Occipital lobe (tissue), 2 donors: ENCODE results near the gene MYBPHL. TPM values are rescaled to one million over a fixed set of nuclear protein-coding genes. Genes with fewer than 3 reads are reported as not detected.
A peak's percentile ranks its signal among the peaks of the same experiment; 100 is the strongest.

Experiments used
- DNase-seq: peaks from one replicate; lab custom pipeline; 2025; lab: John Stamatoyannopoulos, UW
- total RNA-seq: library from RNA; depleted of rRNA; stranded (reverse); fragments of >200 nt; gene quantifications from one replicate; pipeline ENCODE4 v1.2.3, GENCODE V29; 2014

Gene MYBPHL
- total RNA-seq, 1 donor from 2014 or later, result not detected

DNA sequence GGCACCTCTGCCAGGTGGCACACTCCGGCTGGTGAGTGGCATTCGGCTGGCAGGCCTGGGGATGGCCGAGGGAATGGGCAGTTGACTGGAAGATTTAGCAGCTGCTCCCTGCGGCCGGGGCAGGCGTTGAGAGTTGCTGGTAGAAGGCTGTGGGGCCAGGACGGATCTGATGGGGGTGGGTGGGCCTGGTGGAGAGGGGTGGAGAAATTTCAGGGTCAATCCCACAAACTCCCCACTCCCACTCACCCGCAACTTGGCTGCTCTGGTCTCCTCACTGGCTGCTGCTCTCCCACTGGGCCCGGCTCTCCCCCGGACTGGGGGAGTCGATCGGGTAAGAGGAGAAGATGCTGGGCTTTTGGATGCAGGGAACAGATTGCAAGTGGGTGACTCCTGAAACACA is 25.9 kb downstream of the MYBPHL start:
- DNase-seq, result no peak

DNA sequence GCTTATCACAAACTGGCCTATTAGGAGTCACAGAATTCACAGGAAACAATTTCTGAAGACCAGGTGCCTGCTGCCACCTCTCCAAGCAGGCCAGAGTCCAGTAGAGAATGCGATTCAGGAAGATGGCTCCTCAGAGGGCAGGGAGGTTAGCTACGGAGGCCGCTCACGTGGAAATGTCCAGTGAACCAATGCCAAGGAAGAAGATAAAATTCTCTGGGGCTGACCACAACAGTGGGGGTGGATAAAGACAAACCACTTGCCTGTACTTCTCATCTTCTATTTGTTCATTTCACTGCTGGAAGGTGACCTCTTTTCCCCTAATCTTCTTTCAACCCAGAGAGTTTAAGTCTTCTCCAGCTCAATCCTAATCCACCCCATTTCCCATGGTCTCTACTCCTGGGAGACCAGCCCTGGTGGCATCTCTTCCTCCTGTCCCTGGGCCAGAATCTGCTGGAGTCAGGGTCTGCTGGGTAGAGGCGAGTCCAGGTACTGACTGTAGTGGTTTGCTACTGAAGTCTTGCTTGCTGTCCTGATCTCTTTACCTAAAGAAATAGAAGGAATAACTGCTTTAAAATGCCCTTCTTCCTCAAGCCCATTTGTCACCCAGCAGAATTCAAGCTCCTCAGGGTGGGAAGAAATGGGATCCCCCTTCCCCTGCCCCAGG is 27.1 kb downstream of the MYBPHL start:
- no peak for DNase-seq

GRCh38 chr1:109277434-109278204 is 29.2 kb downstream of the MYBPHL start:
- DNase-seq, result peak; percentile 51

- no peak for DNase-seq
These were observed 31.0 kb downstream of the MYBPHL start for GRCh38 chr1:109275706-109276345.

DNA sequence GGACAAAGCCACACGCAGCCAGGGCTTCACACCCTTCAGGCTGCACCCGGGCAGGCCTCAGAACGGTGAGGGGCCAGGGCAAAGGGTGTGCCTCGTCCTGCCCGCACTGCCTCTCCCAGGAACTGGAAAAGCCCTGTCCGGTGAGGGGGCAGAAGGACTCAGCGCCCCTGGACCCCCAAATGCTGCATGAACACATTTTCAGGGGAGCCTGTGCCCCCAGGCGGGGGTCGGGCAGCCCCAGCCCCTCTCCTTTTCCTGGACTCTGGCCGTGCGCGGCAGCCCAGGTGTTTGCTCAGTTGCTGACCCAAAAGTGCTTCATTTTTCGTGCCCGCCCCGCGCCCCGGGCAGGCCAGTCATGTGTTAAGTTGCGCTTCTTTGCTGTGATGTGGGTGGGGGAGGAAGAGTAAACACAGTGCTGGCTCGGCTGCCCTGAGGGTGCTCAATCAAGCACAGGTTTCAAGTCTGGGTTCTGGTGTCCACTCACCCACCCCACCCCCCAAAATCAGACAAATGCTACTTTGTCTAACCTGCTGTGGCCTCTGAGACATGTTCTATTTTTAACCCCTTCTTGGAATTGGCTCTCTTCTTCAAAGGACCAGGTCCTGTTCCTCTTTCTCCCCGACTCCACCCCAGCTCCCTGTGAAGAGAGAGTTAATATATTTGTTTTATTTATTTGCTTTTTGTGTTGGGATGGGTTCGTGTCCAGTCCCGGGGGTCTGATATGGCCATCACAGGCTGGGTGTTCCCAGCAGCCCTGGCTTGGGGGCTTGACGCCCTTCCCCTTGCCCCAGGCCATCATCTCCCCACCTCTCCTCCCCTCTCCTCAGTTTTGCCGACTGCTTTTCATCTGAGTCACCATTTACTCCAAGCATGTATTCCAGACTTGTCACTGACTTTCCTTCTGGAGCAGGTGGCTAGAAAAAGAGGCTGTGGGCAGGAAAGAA is 32.0 kb downstream of the MYBPHL start:
- no peak for DNase-seq

- no peak for DNase-seq
These were observed 33.1 kb downstream of the MYBPHL start for GRCh38 chr1:109273570-109274288.

DNA sequence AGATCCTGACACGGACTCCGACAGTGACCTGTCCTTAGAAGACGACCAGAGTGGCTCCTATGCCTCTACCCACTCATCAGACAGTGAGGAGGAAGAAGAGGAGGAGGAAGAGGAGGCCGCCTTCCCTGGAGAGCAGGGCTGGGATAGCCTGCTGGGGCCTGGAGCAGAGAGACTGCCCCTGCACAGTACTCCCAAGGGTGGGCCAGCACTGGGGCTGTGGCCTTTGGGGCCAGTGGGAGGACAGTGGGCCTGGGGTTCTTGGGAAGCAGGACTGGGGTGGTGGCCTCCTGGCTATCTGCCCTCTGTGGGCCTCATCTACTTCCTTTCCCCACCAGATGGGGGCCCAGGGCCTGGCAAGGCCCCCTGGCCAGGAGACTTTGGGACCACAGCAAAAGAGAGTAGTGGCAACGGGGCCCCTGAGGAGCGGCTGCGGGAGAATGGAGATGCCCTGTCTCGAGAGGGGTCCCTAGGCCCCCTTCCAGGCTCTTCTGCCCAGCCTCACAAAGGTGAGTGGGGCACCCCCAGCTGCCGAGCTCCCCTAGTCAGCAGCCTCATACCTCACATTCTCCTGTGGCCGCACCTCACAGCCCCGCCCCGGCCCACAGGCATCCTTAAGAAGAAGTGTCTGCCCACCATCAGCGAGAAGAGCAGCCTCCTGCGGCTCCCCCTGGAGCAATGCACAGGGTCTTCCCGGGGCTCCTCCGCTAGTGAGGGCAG is 33.8 kb downstream of the MYBPHL start:
- no peak for DNase-seq

DNA sequence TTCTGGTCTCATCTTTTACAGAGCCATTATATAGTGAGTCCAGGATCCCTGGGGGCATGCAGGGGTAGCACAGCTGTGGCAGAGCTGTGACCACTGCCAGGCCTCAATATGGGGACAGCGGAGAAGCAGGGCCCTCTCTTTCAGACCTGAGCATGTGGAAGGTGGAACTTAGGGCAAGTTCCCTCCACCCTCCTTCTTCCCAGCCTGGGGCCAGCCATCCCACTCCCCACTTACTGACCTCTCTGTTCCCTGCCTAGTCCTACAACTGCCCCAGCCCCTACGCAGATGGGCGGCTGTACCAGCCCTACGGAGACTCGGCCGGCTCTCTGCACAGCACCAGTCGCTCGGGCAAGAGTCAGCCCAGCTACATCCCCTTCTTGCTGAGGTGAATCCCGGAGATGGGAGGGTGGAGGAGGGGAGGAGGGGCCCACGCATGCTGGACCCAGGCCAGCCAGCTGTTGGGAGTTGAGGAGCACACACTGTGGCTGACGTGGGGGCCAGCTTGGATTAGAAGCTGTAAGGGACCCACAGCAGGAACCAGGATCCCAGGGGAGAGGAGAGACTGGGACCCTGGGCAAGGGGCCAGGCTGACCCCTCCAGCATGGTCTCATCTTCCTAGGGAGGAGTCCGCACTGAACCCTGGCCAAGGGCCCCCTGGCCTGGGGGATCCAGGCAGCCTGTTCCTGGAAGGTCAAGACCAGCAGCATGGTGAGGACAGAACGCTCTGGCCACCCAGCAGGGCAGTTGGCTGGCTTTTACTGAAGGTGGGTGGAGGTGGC is 34.6 kb downstream of the MYBPHL start:
- DNase-seq, result no peak

DNA sequence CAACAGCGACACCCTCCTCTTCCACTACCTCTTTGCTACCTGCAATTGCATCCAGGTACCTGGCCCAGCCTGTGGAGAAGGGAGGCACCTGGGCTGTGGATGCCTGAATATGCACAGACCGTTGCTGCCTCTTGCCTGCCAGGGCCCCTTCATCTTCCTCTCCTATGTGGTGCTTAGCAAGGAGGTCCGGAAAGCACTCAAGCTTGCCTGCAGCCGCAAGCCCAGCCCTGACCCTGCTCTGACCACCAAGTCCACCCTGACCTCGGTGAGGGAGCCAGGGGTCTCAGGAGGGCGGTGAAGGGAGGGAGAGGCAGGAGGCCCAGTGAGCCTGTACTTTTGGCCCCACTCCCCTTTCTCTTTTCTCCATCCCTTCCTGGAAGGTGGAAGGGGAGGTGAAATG is 35.4 kb downstream of the MYBPHL start:
- no peak for DNase-seq

- no peak for DNase-seq
These were observed 36.0 kb downstream of the MYBPHL start for GRCh38 chr1:109270623-109271317.

- no peak for DNase-seq
These were observed 36.7 kb downstream of the MYBPHL start for GRCh38 chr1:109269981-109270622.

DNA sequence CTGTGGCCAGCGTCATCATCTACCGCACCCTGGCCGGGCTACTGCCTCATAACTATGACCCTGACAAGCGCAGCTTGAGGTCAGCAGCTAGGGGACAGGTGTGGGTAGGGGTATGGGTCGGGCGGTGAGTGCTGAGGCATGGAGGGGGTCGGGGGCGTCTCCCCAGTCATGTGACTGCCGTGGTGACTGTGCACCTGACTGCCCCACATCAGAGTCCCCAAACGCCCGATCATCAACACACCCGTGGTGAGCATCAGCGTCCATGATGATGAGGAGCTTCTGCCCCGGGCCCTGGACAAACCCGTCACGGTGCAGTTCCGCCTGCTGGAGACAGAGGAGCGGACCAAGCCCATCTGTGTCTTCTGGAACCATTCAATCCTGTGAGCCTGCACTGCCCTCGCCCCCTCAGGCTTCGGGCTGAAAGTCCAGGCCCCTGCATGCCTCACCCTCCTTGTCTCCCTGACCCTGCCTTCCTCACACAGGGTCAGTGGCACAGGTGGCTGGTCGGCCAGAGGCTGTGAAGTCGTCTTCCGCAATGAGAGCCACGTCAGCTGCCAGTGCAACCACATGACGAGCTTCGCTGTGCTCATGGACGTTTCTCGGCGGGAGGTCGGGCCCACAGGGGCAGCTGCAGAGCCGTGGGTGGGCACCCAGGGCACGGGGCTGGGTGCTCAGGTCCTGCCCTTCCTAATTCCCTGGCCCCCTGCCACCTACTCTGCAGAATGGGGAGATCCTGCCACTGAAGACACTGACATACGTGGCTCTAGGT is 37.4 kb downstream of the MYBPHL start:
- no peak for DNase-seq

GRCh38 chr1:109268431-109269211 is 38.2 kb downstream of the MYBPHL start:
- DNase-seq, result no peak

DNA sequence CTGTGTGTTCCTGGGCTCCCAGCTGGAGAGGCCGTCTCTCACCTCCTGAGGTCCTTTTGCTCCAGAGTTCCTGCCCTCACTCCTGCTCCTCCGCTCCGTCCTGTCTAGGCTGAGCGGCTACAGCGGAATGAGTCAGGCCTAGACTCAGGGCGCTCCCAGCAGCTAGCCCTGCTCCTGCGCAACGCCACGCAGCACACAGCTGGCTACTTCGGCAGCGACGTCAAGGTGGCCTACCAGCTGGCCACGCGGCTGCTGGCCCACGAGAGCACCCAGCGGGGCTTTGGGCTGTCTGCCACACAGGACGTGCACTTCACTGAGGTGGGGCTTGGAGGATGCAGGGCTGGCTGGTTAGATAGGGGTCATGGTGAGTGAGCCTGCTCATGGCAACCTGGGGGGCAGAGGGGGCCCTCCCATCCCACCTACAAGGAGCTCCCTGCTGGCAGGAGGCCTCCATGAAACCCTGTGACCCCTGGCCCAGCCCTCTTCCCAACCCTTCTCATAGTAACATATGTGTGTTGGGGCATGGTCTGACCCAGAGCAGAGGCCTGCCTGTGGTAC is 39.0 kb downstream of the MYBPHL start:
- DNase-seq, result no peak

DNA sequence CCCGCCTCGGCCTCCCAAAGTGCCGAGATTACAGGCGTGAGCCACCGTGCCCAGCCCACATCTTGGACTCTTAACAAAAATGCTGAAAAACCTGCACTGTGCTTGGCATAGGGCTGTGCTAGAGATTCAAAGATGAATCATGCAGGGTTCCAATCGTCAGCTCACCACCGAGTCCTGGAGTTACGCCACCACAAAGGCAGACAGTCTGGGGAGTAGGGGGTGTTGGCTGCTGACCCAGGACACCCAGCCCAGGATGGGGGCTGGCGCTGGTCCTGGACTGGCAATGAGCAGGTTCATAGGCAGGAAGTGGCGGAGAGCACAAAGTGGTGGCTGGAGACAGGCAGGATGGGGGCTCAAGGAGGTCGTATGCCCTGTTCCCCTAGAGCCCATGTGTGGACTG is 39.8 kb downstream of the MYBPHL start:
- no peak for DNase-seq

DNA sequence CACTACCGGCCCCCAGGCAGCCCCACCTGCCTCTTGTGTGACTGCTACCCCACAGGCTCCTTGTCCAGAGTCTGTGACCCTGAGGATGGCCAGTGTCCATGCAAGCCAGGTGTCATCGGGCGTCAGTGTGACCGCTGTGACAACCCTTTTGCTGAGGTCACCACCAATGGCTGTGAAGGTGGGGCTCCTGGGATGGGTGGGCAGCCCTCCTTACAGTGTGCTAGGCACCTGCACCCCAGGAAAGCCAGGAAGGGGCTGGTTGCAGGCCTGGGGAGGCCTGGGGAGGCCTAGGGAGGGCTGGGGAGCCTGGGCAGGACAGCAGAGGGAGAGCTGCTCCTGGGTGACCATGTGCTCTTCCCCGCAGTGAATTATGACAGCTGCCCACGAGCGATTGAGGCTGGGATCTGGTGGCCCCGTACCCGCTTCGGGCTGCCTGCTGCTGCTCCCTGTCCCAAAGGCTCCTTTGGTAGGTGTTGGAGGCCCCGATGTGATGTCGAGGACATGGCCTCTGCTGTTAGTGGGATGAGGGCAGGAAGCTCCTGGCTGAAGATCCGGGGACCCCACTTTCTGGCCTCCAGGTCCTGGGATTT is 41.0 kb downstream of the MYBPHL start:
- DNase-seq, result no peak
